KOPT-K1 (cell line): ENCODE measurements around the gene CRYGS.
"Not testable (repeated sequence)": the region's sequence is repeated elsewhere in the genome, so short reads cannot be mapped to it uniquely, and the experiment has no call there.

Source experiments
- H3K27ac ChIP-seq: fragments of 200-600 bp; sonication (generic); 2 replicates; pipeline ENCODE4 v1.5.1; 2016; ENCODE audit warnings: antibody characterized with exemption, mild to moderate bottlenecking, low read depth, low read length; ENCODE audit not compliant: poor library complexity, severe bottlenecking
- H3K36me3 ChIP-seq: fragments of 200-600 bp; sonication (generic); 2 replicates; pipeline ENCODE4 v1.5.1; 2017; ENCODE audit warnings: antibody characterized with exemption, mild to moderate bottlenecking, low read length, moderate library complexity; ENCODE audit not compliant: insufficient read depth
- H3K9me3 ChIP-seq: fragments of 200-600 bp; sonication (generic); 2 replicates; pipeline ENCODE4 v1.5.1; 2017; ENCODE audit warnings: antibody characterized with exemption, low read length, mild to moderate bottlenecking; ENCODE audit not compliant: insufficient read depth, poor library complexity, severe bottlenecking

Gene CRYGS

DNA sequence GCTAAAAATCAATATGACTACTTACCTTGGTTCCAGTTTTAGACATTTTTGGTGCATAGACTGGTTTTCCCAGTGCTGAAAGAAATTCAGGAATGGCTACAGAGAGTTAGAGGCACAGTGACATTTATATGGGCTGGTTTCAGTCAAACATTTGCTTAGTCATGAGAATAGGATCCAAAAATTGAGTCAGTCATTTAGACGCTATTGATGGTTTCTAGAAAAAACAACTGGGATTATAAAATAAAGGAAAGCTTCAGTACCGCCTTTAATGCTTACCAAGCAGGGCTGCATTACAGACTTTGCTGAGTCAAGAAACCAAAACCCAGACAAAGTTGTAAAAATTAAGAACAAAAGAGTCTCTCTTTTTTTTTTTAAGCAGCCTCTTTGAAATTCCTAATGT is at the start of gene CRYGS:
TSS of gene CRYGS (minus strand) at position 100 of the 400 bp plus-strand sequence. CDS start at position 46, 54 bp downstream.
- H3K27ac ChIP-seq = no peak within 1 kb of the TSS
- peaks cover 35% of the 10 kb centered on the region for H3K36me3 ChIP-seq
- H3K9me3 ChIP-seq = no peaks in the 10 kb centered on the region

DNA sequence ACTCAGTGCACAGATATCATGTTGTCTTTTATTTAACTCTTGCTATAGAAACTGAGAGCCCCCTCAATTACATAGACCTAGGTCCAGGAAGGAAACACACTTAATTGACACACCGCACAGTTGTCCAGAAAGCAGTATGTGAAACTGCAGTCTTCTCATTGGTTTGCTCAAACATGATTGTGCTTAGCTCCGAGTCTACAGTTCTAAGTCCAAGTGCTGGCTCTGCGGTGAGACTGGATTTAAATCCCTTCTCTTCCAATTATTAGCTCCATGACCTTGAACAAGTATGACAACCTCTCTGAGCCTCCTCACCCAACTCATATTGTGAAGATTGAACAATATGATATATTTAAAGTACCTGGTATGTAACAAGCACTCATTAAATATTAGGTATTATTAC is 49.7 kb upstream of the CRYGS start:
- H3K27ac ChIP-seq = no peak overlapping the region
- H3K9me3 ChIP-seq = no peaks in the 10 kb centered on the region
- no peaks in the 10 kb centered on the region for H3K36me3 ChIP-seq

DNA sequence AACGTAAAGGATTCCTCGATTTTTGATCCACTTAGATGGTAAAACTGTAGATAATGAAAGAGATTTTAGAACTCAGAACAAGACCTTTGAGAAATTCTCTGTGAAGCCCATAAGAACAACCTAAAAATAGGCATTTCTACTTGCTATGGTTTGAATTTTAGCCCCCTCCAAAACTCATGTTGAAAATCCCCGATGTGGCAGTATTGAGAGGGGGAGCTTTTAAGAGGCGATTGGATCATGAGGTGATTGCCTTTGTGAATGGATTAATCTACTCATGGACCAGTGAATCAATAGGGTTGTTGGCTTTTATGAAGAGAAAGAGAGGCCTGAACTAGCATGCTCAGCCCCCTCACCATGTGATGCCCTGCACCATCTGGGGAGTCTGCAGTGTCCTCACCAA is 48.5 kb upstream of the CRYGS start:
- H3K27ac ChIP-seq = no peak overlapping the region

DNA sequence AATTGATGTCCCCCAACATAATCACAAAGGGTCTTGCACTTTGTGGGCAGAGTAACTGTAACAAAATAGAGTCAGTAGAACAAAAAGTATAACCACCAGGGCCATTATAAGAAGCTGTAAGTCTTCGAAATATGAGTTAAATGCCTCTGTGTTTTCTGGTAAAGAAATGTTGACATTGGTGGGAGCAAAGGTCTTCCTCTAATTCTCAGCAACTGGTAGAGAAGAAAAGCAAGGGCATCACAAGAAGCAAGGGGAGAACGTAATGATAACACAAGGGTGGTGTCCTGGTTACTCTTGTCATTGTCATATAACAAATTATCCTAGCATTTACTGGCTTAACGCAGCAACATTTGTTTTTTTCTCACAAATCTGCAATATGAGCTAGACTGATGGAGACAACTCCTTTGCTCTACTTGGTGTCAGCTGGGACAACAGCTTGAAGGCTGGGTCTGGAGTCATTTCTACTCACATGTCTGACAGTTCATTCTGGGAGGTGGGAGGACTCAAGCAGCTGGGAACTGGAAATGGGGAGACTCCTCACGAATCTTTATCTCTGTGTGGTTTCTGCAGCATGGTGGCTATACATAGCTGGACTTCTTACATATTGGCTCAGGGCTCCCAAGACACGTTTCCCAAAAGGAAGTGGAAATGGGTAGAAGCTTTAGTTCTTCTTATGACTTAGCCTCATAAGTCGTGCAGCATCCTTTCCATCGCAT is 46.6 kb upstream of the CRYGS start:
- Histone ChIP-seq H3K9me3 (no peaks in the 10 kb centered on the region), H3K36me3 (peaks cover 7% of the 10 kb centered on the region), H3K27ac (no peak overlapping the region)

More for the DNA sequence above, 48.5 kb upstream of the CRYGS start:
- Histone ChIP-seq H3K36me3 (no peaks in the 10 kb centered on the region), H3K9me3 (no peaks in the 10 kb centered on the region)

DNA sequence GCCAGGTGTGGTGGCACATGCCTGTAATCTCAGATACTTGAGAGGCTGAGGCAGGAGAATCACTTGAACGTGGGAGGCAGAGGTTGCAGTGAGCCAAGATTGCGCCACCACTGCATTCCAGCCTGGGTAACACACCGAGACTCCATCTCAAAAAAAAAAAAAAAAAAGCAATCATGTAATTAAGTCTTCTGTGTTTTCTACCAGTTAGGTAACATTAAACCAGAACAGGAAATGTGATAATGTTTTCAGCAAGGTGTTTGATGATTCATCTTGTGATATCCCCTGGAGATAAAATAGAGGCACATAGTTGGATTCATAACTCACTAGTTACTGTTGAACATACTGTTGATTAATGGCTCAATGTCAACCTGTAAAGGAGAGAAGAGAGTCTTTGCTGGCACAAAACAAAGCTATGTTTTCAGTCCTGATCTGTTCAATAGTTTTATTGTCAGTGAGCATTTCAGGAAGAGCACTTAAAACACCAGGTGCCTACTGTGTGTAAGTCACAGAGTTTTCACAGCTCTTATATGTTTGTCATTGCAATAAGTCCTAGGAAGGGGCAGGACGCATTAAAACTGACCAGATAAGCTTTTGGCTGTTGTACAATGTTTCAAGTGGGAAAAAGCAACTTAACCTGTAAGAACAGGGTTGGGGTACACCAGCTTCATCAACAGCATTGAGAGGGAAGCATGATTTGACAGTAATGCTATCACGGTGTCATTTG is 45.8 kb upstream of the CRYGS start:
- Histone ChIP-seq H3K36me3 (peaks cover 14% of the 10 kb centered on the region), H3K27ac (no peak overlapping the region), H3K9me3 (no peaks in the 10 kb centered on the region)

DNA sequence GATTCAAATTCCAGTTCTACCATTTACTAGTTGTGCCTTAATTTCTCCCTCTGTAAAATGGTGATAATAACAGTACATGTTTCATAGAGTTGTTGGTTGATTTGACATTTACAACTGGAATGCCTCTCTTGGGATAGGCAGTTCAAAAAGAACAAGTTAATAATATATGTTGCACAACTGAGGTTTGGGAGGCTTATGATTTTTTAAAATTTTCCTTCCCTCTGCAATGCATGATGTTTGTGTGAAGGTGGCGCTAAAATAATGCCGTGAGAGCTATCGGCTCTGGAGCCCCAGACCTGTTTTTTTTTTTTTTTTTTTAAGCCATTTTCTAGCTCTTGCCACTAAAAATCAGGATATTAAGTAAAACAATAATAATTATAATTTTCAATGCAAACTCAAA is 44.9 kb upstream of the CRYGS start:
- Histone ChIP-seq H3K27ac (no peak overlapping the region), H3K9me3 (no peaks in the 10 kb centered on the region), H3K36me3 (peaks cover 23% of the 10 kb centered on the region)

DNA sequence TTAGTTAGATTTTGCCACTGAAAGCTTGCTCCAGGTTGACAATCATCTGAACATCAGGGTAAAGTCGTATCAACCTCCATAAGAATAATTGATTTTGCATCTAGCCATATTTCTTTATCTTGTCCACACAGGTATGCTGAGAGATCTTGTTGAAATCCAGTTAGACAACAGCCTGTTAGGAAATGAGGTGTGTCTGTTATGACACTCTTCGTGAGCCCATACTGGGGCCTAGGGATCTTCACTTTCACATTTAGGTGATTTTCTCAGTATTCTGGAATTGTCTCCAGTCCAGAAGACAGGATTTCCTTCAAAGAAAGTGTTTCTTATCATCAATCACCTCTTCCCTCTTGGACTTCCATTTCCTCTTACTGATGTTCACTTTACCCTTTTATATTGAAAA is 44.5 kb upstream of the CRYGS start:
- Histone ChIP-seq H3K36me3 (peaks cover 28% of the 10 kb centered on the region), H3K9me3 (no peaks in the 10 kb centered on the region), H3K27ac (no peak overlapping the region)

DNA sequence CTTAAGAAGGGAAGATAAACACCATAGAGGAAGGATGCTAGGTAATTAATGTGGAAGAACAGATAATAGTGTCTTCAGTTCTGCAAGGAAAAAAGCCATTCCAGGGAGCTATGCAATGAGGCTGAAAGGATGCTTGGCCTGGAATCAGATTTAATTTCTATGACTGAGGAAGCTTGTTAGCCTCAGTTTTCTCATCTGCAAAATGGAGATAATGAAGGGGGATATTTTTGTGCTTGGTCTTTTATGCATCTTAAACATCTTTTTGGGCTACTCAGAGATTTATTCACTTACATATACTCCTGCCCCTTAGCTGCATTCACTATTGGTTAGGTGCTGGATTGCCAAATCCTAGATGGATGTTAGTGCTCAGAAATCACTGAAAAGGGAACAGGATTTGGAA is 43.0 kb upstream of the CRYGS start:
- Histone ChIP-seq H3K27ac (no peak overlapping the region), H3K9me3 (no peaks in the 10 kb centered on the region), H3K36me3 (peaks cover 42% of the 10 kb centered on the region)

DNA sequence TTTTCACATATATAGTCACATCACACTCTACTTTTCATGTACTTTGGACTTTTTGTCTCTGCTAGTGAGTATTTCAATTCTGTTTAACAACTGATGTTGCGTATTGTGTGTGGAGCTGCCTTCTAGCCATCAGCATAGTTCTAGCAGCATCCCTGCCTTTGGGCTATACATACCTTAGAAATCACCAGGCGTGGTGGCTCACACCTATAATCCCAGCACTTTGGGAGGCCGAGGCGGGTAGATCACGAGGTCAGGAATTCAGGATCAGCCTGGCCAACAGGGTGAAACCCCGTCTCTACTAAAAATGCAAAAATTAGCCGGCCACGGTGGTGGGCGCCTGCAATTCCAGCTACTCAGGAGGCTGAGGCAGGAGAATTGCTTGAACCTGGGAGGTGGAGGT is 42.1 kb upstream of the CRYGS start:
- peaks cover 52% of the 10 kb centered on the region for H3K36me3 ChIP-seq
- not testable (repeated sequence) for H3K27ac ChIP-seq, H3K9me3 ChIP-seq

DNA sequence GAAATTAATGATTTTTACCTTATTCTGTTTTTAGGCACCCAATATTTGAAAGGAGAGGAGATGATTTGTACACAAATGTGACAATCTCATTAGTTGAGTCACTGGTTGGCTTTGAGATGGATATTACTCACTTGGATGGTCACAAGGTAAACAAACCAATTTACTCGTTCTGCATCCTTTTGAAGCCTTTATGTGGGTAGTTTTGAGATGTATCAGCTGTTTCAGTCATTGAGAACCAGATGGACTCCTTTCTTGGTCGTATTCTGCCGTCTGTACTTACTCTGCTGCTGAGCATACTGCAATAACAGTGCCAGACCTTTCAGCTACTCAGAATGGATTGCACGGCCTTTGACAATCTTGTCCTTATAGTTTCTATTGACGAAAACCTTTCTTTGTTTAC is 39.7 kb upstream of the CRYGS start:
- no peak overlapping the region for H3K27ac ChIP-seq
- H3K36me3 ChIP-seq = peaks cover 76% of the 10 kb centered on the region
- no peaks in the 10 kb centered on the region for H3K9me3 ChIP-seq

DNA sequence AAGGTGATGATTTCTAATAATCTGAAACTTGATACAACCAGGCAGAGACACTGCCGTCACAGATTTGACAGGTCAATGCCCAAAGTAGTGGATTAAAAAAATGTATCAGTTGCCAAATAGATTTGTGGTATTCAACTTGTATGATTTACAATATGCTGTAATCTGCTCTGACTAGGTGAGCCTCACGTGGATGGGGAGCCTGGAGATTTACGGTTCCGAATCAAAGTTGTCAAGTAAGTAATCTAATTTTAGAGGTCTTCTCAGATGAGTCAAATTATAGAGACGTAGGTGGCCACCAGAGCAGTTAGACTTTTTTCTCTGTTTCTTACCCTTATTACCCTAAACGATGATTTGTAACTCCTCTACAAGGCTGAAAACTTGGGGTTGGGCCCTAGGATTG is 38.4 kb upstream of the CRYGS start:
- peaks cover 88% of the 10 kb centered on the region for H3K36me3 ChIP-seq
- no peaks in the 10 kb centered on the region for H3K9me3 ChIP-seq
- H3K27ac ChIP-seq = no peak overlapping the region

DNA sequence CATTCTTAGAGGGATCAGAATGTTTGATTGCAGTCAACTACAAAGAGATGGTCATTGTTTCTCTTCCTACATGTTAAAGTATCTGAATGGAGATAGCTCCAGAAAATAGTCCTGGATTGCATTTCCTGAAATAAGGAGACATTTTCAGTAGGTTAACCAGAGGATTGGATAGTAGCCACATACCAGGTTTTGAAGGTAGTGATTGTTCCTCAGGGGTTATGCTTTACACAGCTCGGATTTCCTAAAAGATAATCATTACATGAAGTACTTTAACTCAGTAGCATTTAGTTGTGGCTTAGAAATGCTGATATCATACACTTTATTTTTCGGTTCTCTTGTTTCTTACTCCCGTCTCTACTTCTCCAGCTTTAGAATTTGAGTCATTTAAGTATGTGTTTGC is 36.6 kb upstream of the CRYGS start:
- H3K9me3 ChIP-seq = no peaks in the 10 kb centered on the region
- H3K27ac ChIP-seq = no peak overlapping the region
- peaks cover 99% of the 10 kb centered on the region for H3K36me3 ChIP-seq

DNA sequence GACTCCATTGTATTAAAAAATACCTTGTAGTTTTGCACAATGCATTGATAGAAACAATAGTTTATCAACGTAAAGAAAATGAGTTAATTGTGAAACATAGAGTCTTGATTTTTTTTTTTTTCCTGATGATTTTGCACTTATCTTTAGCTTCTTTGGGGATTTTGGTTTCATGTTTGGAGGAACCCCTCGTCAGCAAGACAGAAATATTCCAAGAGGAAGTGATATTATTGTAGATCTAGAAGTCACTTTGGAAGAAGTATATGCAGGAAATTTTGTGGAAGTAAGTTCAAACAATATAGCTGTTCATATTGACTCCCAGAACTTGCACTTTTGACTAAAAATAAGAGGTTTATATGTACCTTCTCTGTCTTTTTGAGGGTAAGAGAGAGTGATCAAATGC is 33.3 kb upstream of the CRYGS start:
- Histone ChIP-seq H3K36me3 (peaks cover 99% of the 10 kb centered on the region), H3K27ac (no peak overlapping the region), H3K9me3 (no peaks in the 10 kb centered on the region)

DNA sequence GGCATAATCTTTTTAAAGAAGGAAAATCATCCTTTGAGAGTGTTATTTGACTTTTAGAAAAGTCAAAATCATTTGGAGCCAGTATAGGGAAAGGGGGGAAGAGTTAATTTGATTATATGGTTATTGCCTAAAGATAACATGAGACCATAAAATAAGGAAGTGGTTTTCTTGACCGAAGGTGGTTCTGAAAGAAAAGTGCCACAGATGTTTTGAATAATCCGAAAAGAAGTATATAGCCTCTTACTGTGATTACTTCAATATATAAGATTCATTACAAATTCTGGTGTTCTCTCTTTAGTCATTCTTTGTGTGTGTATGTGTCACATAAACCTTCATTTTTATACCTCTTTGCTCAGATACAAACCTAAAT is 27.4 kb upstream of the CRYGS start:
- peaks cover 48% of the 10 kb centered on the region for H3K36me3 ChIP-seq
- no peaks in the 10 kb centered on the region for H3K9me3 ChIP-seq

DNA sequence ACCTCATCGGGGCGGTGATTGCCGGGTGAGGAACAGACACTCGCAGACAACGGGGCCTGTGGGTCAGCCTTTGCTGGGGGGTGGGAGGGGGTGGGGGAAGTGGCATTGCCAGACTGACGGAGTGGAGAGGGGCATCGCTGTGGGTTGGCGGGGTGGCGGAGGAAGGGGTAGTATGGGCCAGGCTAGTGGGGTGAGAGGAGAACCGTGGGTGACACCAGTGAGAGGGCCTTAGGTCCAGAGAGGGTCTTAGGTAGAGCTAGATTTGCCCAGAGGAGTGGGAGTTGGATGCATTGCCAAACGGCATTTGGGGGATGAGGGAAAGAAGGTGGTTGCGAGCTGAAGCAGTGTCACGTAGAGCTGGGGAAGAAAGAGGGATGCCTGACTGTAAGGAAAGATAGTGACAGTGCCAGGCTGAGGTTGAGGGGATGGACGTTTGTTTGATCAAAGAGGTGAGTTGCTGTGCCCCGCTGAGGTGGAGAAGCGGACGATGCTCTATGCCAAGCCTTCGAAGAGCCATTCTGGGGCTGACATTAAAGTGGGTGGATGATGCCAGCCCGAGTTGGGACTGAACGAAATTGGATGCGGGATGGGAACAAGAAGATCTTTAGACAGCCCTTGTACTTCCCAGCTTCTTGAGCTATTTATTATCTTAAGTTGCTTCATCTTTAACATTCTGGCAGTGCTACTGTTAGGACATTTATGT is 26.9 kb upstream of the CRYGS start:
- Histone ChIP-seq H3K9me3 (no peaks in the 10 kb centered on the region), H3K36me3 (peaks cover 43% of the 10 kb centered on the region), H3K27ac (peak overlapping the region; percentile 68)

More for the DNA sequence above, 27.4 kb upstream of the CRYGS start:
- H3K27ac ChIP-seq = peak overlapping the region; percentile 68
